NCI-H524 treated with DMSO at 0.1 percent for 48 hours (cell line): Measurements from ENCODE around the gene AXIN1.
"Not testable (repeated sequence)": the region's sequence is repeated elsewhere in the genome, so short reads cannot be mapped to it uniquely, and the experiment has no call there.

Source experiments
- DNase-seq: peaks from one replicate; lab custom pipeline; 2025; lab: John Stamatoyannopoulos, UW

The AXIN1 gene

DNA sequence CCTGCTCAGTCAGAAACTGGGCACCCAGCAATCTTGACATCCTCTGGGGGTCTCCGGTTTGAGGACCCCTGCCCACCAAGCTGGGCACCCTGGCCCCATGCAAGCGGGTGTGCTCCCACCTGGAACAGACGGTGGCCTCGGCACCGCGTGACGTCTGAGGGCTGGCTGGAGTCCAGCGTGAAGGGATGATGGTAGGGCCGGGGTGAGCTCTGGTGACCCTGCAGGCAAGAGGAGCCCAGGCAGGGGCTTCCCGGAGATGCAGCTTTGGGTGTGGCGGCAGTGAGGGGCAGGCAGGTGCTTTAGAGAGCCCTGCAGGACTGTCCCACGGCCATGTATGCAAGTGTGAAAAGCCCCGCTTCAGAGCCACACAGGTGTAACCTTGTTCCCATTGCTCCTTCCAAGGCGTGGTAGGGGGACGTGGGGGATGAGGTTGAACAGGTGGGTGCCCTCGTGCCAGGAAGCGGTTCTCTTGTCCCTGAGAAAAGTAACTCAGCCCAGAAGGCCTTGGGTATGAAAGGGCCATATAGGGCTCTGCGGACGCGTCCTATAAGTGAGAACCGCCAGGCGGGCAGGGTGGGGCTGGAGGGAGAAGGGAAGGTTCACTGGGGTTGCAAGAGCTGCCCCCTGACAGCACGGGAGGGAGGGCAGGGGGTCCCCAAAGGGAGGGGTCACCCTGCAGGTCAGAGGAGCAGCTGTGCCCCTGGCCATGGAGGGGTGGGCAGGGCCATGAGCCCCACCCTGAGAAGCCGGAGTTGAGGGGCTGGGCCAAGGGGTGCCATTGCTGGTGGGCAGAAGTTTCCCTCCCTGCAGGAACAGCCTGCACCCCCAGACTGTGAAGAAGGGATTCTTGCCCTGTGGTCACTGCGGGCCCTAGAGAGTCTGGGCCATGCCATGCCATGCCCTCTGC lies 86.0 kb downstream of the AXIN1 start:
- DNase-seq = no peak

DNA sequence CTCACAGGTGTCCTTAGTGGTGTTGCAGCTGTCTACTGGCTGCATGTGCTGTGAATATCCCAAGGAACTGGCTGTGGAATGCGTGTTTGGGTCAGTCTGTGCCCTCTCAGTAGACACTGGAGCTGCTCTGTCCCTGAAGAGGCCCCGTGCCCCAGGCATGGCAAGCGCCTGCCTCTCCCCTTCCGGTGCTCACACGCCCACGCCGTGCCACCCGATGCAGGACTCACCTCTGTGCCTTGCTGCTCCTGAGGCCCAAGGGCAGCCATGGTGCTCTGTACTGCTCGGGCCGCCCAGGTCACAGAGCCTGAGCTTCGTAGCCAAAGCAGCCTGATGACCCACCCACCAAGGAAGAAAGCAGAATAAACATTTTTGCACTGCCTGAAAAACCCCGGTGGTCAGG lies 86.8 kb downstream of the AXIN1 start:
- no peak for DNase-seq

DNA sequence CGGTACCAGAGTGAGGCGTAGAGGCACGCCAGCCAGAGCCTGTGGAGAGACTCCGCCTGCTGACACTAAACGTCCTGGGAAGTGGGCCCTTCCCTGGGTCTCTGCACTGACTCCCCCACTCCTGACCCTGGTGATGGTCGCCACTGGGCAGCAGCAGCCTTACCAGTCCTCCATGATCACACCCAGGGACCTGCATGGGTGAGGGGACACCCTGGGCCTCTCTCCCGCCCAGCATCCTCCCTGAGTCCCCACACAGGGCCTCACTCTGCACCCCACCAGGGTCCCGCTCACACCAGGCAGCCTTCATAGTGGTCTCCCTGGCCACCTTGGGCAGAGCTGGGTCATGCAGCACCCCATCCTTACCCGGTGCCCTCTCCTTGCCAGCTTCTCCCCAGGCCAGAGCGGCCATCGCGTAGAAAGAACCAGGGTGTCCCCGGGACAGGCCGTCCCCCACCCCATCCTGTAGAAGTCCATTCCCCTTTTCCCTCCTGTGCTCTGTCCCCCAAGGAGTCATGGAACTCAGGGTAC lies 87.5 kb downstream of the AXIN1 start:
- DNase-seq = no peak

DNA sequence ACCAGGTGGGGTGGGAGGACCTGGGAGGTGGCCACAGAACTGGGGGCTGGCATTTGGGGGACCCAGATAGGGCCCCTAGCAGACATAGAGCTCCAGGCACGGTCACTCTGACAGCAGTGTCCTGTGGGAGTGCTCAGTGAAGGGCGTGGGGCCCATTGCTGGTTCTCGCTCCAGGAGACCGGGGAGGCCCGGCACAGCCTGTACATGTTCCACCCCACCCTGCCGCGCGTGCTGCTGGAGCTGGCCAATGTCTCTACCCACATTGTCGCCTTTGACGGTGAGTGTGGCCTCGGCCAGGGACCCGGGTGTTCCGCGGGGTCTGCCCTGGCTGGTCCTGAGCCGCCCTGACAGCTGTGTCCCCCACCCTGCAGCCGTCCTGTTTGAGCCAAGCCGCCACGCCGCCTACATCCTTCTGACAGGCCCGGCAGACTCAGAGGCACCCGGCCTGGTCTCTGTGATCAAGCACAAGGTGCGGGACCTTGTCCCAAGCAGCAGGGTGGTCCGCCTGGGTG lies 88.0 kb downstream of the AXIN1 start:
- no peak for DNase-seq

DNA sequence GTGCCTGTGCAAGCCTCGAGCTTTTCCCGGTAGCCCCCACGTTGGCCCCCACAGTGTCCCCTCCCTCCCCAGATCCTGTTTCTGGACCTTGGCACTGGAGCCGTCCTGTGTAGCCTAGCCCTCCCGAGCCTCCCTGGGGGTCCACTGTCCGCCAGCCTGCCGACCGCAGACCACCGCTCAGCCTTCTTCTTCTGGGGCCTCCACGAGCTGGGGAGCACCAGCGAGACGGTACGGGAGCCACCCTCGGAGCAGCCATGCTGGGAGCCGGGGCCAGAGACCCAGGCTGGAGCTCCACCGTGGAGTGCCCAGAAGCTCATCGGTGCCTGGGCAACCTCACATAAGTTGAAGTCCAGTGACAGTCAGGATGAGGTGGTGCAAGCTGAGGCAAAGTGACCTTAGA lies 88.6 kb downstream of the AXIN1 start:
- DNase-seq = no peak

DNA sequence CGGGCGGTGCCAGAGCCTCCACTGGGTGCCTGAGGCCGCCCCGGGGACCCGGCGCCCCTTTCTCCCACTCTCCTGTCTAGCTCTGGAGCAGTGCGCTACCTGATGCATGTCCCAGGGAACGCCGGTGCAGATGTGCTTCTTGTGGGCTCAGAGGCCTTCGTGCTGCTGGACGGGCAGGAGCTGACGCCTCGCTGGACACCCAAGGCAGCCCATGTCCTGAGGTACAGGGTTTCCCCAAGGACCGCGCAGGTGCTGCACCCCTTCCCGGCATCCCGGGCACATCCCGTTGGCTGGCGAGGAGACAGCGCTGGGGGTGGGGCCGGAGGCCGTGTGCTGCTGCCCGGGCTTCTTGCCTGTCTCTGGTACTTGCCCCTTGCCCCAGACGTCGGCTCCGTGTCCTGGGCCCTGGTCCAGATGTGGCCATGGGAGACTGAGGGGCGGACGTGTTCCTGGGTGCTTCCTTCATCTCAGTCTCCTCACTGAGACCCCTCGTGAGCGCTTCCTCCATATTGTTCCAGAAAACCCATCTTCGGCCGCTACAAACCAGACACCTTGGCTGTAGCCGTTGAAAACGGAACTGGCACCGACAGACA lies 89.2 kb downstream of the AXIN1 start:
- no peak for DNase-seq

DNA sequence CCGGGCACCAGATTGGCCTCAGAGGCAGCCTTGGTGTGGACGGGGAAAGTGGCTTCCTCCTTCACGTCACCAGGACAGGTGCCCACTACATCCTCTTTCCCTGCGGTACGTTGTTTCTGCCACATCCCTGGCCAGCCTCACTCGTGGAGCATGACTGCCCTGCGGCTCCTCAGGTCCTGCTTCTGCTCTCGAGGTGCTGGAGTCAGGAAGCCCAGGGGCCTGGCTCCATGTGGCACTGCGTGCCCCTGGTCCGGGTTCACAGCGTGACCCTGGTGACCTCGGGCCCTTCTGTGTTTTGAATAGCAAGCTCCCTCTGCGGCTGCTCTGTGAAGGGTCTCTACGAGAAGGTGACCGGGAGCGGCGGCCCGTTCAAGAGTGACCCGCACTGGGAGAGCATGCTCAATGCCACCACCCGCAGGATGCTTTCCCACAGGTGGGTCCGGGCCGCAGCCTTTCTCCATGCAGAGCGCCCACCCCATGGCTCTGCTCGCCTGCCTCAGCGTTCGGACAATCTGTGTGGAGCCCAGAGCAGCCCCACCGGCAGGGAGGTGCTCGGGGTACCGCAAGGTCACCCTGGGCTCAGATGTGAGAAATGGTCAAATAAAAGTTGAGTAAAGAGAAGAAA lies 90.3 kb downstream of the AXIN1 start:
- no peak for DNase-seq

DNA sequence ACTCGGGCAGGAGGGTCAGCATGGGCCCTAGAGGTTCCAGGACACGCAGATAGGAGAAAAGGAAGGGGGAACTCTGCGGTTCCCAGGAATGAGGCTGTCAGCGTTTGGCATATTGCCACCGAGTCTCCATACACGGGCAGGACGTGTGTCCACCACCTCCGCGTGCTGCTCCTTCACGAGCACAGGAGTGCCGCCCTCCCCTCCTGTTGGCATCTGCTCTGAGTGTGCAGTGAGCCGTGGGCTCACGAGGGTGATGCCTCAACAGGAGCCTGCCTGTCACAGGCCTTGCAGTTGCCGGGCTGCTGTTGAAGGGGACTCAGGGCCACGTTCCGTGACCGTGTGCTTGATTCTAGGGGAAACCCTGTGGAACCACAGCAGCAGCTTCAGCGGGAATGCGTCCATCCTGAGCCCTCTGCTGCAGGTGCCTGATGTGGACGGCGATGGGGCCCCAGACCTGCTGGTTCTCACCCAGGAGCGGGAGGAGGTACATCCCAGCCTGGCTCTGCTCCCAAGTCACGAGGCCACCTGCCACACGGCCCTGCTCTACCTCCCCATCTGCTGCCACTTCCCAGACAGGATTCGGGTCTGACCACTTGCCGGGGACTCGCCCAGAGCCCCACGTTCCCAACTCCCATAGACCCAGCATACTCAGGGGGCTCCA lies 91.4 kb downstream of the AXIN1 start:
- peak; percentile 65 for DNase-seq

DNA sequence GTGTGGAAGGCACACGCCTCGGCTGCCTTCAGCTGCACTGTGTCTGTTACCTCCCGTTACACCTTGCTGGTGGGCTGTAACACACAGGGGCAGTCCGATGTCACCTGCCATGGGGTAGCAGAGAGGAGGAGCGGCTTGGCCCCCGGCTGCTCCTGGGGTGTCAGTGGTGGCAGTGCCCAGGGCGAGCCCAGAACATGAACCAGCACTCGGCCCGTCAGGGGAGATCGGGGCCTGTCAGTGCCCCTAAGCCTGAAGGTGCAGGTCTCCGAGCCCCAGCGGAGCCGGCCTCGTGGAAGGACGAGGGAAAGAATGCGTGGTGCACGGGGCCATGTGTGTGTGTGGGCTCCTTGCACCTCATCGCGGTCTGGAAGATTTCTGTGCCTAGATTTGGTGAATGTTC lies 92.2 kb downstream of the AXIN1 start:
- no peak for DNase-seq

DNA sequence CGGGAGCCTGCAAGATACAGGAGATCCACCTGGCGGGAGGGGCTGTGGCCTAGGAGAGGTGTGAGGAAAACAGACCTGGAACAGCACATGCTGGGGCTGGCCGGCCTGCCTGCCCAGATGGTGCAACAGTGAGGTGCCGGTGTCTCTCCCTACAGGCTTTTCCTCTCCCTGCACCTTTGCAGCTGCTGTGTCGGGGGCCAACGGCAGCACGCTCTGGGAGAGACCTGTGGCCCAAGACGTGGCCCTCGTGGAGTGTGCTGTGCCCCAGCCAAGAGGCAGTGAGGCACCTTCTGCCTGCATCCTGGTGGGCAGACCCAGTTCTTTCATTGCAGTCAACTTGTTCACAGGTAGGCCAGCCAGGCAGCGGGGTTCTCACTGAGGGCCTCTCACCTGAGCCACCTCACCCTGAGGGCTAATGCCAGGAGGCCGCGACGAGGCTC lies 92.7 kb downstream of the AXIN1 start:
- DNase-seq = no peak

DNA sequence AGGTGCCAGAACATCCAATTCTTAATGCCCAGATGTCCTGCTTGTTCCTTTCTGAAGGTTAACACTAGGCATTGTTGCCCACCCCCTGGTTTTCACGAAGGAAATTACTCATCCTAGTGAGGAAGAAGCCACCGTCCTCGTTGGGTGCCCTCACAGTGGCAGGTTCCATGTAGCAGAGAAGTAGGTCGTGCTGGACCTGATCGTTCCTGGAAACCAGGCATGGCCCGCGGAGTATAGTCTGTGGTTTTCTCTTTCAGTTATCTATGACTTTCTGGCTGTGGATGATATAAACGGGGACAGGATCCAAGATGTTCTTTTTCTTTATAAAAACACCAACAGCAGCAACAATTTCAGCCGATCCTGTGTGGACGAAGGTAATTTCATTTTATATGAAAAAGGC lies 93.3 kb downstream of the AXIN1 start:
- DNase-seq = no peak

DNA sequence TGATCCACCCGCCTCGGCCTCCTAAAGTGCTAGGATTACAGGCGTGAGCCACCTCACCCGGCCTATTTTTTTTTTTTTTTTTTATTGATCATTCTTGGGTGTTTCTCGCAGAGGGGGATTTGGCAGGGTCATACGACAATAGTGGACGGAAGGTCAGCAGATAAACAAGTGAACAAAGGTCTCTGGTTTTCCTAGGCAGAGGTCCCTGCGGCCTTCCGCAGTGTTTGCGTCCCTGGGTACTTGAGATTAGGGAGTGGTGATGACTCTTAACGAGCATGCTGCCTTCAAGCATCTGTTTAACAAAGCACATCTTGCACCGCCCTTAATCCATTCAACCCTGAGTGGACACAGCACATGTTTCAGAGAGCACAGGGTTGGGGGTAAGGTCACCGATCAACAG lies 94.4 kb downstream of the AXIN1 start:
- DNase-seq = not testable (repeated sequence)

DNA sequence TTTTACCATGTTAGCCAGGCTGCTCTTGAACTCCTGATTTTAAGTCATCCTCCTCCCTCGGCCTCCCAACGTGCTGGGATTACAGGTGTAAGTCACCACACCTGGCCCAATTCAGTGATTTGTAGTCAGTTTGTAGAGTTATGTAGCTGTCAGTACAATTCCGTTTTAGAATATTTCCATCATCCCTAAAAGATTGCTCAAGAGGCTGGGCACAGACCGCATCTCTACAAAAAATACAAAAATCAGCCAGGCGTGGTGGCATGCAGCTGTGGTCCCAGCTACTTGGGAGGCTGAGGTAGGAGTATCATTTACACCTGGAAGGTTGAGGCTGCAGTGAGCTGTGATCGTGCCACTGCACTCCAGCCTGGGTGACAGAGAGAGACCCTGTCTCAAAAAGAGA lies 97.3 kb downstream of the AXIN1 start:
- no peak for DNase-seq

DNA sequence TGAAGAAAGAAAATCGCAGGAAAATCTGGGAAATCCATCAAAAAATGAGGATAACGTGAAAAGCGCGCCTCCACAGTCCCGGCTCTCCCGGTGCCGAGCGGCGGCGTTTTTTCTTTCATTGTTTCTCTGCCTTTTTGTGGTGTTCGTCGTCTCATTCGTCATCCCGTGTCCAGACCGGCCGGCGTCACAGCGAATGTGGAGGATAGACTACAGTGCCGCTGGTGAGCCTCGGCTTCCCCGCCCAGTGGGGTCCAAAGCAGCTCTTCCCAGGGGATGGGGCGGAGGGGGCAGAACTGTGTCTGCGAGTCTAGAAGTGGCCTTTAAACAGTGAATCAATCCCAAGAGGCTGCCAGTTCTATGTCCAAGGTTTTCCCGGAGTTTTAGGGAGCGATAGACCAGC lies 98.1 kb downstream of the AXIN1 start:
- DNase-seq = no peak

DNA sequence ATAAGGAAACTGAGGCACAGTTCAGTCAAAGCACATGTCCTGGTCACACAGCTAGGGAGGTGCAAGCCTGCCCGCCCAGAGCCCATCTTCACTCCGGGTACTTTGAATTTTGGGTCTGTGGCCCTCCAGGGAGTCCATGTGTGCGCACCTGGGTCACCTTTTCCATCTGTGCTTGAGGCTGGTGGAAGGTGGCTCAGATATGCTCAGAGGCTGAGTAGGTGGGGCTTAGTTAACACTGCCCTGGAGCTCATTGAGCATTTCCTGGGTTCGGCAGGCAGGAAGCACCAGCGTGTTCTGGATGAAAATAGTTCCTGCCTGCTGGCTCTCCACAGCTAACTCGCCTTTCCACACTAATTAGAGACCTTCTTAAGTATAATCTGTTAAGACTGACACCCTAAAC lies 98.7 kb downstream of the AXIN1 start:
- DNase-seq = no peak

DNA sequence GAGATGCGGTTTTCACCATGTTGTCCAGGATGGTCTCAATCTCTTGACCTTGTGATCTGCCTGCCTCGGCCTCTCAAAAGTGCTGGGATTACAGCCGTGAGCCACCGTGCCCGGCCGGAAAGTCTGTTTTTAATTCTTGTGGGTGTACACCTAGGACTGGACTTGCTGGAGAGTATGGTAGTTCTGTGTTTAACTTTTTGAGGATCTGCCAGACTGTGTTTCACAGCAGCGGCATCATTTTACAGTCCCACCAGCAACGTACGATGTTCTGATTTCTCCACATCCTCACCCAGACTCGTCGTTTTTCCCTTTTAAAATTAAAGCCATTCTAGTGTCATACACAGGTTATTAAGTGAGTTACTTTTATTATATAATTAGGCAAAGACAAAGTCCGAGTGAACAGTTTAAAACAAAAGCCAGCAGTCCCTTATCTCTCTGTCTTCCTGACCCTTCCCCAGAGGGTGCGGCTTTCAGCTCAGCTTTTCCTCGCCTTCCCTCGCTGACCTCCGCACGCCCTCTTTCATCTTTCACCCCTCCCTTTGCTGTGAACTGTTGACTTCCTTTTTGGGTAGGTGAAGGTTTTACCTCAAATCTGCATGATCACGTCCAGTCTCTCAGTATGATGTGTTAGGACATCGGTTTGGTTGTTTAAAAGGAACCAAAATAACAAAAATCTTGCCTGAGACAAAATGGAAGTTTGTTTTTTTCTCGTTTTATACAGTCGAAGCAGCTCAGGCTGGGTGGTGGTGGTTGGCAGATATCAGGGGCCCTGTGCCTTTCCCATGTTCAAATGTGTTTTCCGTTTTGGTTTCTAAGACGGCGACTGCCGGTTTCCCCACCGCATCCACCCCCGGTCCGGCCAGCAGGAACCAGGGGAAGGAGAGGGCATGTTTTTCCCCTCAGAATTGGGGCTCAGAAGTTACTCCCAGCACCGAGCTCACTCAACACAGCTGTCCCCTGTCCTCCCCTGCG lies 99.9 kb downstream of the AXIN1 start:
- no peak for DNase-seq

DNA sequence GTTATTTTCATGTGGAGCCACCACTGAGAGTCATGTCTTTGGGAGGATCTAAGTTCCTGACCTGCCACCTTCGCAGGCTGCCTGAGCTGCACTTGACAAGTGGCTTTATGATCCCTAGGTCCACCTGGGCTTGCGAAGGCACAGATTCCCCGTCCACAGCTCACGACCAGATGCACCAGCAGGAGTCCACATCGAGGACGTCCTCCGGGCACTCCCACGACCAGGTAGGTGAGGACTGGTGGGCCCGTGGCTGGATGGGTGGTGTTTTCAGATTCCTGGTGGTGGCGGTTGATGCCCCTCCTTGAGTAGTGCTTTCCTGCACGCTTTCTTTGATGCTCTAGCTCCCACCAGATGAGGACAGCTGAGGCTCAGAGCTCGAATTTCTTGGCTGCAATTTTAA lies 103.1 kb downstream of the AXIN1 start:
- no peak for DNase-seq

DNA sequence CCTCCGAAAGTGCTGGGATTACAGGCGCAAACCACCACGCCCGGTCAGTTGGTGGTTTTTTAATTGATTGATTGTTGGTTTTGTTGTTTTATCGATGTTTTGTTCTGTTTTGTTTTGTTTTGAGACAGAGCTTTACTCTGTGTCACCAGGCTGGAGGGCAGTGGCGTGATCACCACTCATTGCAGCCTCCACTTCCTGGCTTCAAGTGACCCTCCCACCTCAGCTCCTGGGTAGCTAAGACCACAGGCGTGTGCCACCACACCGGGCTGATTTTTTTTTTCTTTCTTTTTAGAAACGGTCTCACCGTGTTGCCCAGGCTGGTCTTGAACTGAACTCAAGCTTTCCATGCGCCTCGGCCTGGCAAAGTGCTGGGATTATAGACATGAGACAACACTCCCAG lies 105.5 kb downstream of the AXIN1 start:
- no peak for DNase-seq

DNA sequence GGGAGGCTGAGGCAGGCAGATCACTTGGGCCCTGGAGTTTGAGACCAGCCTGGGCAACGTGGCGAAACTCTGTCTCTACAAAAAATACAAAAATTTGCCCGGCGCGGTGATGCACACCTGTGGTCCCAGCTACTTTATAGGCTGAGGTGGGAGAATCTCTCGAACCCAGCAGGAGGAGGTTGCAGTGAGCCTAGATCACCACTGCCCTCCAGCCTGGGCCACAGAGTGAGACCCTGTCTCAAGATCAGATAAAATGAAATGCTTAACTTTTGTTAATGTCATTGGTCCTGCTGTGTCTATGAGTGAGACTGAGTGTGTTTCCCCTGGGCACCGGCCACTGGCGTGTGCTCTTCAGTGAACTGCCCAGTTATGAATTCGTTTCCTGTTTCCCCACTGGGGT lies 107.4 kb downstream of the AXIN1 start:
- DNase-seq = no peak

DNA sequence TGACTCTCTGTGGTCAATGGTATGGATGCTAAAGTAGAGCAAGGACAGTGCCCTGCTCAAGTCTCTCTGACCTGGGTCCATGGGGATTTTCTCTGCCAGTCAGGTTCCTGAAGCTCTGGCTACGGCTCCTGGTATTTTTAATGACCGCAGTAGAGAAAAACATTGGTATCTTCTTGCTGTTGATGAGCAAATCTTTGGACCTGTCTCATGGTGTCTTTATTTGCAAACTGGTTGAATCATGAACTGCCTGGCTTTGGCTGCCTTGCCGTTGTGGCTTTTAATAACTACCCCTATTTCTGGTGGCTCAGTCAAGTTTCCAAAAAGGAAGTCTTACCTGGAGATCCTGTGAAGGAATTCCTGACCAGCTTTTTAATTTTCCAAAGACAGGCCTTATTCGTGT lies 109.2 kb downstream of the AXIN1 start:
- DNase-seq = no peak

DNA sequence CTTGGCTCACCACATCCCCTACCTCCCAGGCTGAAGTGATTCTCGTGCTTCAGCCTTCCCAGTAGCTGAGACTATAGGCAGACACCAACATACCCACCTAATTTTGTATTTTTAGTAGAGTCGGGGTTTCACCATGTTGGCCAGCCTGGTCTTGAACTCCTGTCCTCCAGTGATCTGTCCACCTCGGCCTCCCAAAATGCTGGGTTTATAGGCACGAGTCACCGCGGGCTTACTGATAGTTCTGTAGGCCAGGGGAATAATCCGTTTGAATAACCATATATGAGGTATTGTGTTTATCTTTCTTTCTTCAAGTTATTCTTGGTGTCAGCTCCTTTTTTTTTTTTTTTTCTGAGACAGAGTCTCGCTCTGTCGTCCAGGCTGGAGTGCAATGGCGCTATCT lies 110.2 kb downstream of the AXIN1 start:
- no peak for DNase-seq
